ENCODE data around the gene ESPNL.

The ESPNL gene

DNA sequence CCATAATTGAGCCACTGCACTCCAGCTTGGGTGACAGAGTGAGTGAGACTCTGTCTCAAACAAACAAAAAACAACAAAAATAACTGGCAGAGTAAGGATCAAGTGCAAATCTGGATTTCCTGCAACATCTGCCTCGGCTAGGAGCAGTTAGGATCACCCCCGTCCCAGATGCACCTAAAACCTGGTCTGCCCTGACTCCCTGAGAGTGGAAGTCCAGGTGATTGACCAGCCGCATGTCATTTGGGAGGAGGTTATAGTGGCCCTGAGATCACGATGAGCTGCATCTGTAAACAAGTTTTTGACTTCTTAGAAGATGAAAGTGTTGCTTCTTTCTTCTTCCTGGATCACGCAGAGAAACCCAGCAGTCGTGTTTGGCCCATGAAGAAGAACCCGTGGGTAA lies 5.0 kb upstream of the ESPNL start:
- no peaks in the 10 kb centered on the region for H3K27me3 ChIP-seq (ENCODE audit: low read length)
- H2AFZ ChIP-seq (ENCODE audit: low read depth, low read length, severe bottlenecking): no peak overlapping the region
- no peak overlapping the region for H3K9ac ChIP-seq (ENCODE audit: low read length)
- no peaks in the 10 kb centered on the region for H3K36me3 ChIP-seq (ENCODE audit: low read length)
- 0 out of 2 replicates have a peak, but pooled peaks cover 5% of the 10 kb centered on the region for H3F3A ChIP-seq (ENCODE audit: insufficient read depth)
- no peak overlapping the region for H3K4me3 ChIP-seq (ENCODE audit: insufficient read depth, low read length, poor library complexity, severe bottlenecking)
- H3K27ac ChIP-seq (ENCODE audit: low read depth, low read length): no peak overlapping the region
- H3K4me2 ChIP-seq (ENCODE audit: low read depth, low read length, poor library complexity, severe bottlenecking): no peak overlapping the region
- TF ChIP-seq, protein P1, sequence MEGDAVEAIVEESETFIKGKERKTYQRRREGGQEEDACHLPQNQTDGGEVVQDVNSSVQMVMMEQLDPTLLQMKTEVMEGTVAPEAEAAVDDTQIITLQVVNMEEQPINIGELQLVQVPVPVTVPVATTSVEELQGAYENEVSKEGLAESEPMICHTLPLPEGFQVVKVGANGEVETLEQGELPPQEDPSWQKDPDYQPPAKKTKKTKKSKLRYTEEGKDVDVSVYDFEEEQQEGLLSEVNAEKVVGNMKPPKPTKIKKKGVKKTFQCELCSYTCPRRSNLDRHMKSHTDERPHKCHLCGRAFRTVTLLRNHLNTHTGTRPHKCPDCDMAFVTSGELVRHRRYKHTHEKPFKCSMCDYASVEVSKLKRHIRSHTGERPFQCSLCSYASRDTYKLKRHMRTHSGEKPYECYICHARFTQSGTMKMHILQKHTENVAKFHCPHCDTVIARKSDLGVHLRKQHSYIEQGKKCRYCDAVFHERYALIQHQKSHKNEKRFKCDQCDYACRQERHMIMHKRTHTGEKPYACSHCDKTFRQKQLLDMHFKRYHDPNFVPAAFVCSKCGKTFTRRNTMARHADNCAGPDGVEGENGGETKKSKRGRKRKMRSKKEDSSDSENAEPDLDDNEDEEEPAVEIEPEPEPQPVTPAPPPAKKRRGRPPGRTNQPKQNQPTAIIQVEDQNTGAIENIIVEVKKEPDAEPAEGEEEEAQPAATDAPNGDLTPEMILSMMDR (IDR thresholded peaks at IDR 0.05; ENCODE audit: insufficient read depth, low read length, poor library complexity, severe bottlenecking): no peak
- TF ChIP-seq EZH2phosphoT487 (conservative IDR thresholded peaks at IDR 0.05; ENCODE audit: low read length): no peak
- H4K20me1 ChIP-seq (ENCODE audit: low read depth, low read length): no peaks in the 10 kb centered on the region
- H3K79me2 ChIP-seq (ENCODE audit: insufficient read depth, low read length): no peaks in the 10 kb centered on the region
- no peaks in the 10 kb centered on the region for H3K9me3 ChIP-seq (ENCODE audit: insufficient read depth, low read length)
- no peaks in the 10 kb centered on the region for H3K9me2 ChIP-seq (replicated peaks; ENCODE audit: insufficient read depth, low read length)

DNA sequence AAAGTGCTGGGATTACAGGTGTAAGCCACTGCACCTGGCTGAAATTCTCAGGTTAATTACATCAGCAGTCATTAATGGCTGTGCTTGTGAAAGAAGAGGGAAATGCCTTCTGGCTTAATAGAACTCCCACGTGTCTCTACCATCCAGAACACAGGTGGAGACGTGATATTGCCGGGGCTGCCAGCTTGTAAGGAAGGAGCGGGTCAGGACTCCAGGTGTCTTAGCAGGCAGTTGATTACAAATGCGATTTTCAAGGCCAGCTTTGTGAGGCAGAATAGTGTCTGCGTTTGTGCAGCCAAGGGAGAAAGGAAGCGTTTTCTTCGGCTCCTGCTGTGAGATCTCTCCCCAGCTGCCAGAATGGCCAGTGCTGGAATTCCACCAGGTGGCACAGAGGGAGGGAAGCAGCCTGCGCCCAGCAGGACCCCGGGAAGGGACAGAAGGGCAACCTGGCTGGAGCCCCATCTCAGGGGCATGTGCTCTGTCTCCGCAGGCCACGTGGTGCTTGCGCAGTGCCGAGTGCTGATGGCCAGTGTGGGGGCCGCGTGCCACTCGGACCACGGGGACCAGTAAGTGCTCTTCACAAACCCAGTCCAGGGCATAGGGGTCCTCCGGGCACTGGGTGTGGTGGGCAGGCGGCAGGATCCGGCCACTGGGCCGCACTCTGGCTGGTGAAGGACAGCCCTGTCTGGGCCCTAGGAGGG lies 3.7 kb upstream of the ESPNL start:
- no peak overlapping the region for H2AFZ ChIP-seq (ENCODE audit: low read depth, low read length, severe bottlenecking)
- H3F3A ChIP-seq (ENCODE audit: insufficient read depth): 0 out of 2 replicates have a peak, but pooled peaks cover 5% of the 10 kb centered on the region
- no peak overlapping the region for H3K27ac ChIP-seq (ENCODE audit: low read depth, low read length)
- H3K79me2 ChIP-seq (ENCODE audit: insufficient read depth, low read length): no peaks in the 10 kb centered on the region
- TF ChIP-seq EZH2phosphoT487 (conservative IDR thresholded peaks at IDR 0.05; ENCODE audit: low read length): no peak
- TF ChIP-seq, protein P1 (IDR thresholded peaks at IDR 0.05; ENCODE audit: insufficient read depth, low read length, poor library complexity, severe bottlenecking): no peak
- H3K9me2 ChIP-seq (replicated peaks; ENCODE audit: insufficient read depth, low read length): no peaks in the 10 kb centered on the region
- H3K9ac ChIP-seq (ENCODE audit: low read length): no peak overlapping the region
- no peaks in the 10 kb centered on the region for H3K36me3 ChIP-seq (ENCODE audit: low read length)
- no peak overlapping the region for H3K4me2 ChIP-seq (ENCODE audit: low read depth, low read length, poor library complexity, severe bottlenecking)
- no peak overlapping the region for H3K4me3 ChIP-seq (ENCODE audit: insufficient read depth, low read length, poor library complexity, severe bottlenecking)
- no peaks in the 10 kb centered on the region for H3K9me3 ChIP-seq (ENCODE audit: insufficient read depth, low read length)
- no peaks in the 10 kb centered on the region for H4K20me1 ChIP-seq (ENCODE audit: low read depth, low read length)
- no peaks in the 10 kb centered on the region for H3K27me3 ChIP-seq (ENCODE audit: low read length)

DNA sequence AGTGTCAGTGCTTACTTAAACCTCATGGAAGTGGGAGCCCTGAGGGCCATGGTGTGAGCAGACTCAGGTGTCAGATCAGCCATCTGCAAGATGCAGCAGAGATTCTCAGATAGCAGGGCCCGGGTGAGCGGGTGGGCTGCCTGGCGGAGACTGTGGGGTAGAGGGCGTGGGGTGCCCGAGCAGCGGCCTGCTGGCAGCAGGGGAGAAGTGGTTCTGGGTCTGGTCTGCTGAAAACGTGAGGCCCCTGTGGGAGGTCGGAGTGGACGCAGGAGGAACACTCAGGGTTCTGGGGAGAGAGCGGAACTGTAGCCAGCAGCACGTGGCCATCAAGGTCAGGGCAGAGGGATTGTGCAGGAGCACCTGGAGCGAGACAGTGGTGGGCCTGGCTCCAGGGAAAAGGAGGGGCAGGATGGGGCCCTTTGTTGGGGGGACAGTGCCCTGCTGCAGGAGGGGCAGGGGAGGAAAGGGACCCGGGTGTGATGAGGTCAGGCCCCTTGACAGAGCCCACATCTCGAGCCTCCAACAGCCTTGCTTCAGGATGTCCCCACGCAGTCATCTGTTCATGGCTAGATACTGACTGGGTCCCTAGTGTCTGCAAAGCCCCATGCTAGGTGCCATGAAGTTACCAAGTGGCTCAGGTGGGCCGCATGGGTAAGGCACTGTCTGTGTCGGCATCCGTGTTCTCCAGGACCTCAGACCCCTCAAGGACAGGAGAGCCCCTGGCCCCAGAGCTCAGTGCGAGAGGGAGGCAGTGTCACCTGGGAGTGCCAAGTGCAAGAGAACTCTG lies 2.7 kb upstream of the ESPNL start:
- H3K27me3 ChIP-seq (ENCODE audit: low read length): no peaks in the 10 kb centered on the region
- H3K79me2 ChIP-seq (ENCODE audit: insufficient read depth, low read length): no peaks in the 10 kb centered on the region
- no peaks in the 10 kb centered on the region for H3K9me2 ChIP-seq (replicated peaks; ENCODE audit: insufficient read depth, low read length)
- no peak overlapping the region for H3K4me2 ChIP-seq (ENCODE audit: low read depth, low read length, poor library complexity, severe bottlenecking)
- no peak overlapping the region for H3K27ac ChIP-seq (ENCODE audit: low read depth, low read length)
- H2AFZ ChIP-seq (ENCODE audit: low read depth, low read length, severe bottlenecking): no peak overlapping the region
- H3F3A ChIP-seq (ENCODE audit: insufficient read depth): 0 out of 2 replicates have a peak, but pooled peaks cover 5% of the 10 kb centered on the region
- no peak overlapping the region for H3K4me3 ChIP-seq (ENCODE audit: insufficient read depth, low read length, poor library complexity, severe bottlenecking)
- no peak overlapping the region for H3K9ac ChIP-seq (ENCODE audit: low read length)
- TF ChIP-seq, protein P1 (IDR thresholded peaks at IDR 0.05; ENCODE audit: insufficient read depth, low read length, poor library complexity, severe bottlenecking): no peak
- no peak for TF ChIP-seq EZH2phosphoT487 (conservative IDR thresholded peaks at IDR 0.05; ENCODE audit: low read length)
- H4K20me1 ChIP-seq (ENCODE audit: low read depth, low read length): no peaks in the 10 kb centered on the region
- H3K36me3 ChIP-seq (ENCODE audit: low read length): no peaks in the 10 kb centered on the region
- H3K9me3 ChIP-seq (ENCODE audit: insufficient read depth, low read length): no peaks in the 10 kb centered on the region

All from SU-DHL-6 (cell line).